ENCODE results near the gene WBP1.
"Not testable (repeated sequence)": the region's sequence is repeated elsewhere in the genome, so short reads cannot be mapped to it uniquely, and the experiment has no call there.

The WBP1 gene

GRCh38 chr2:74457129-74457548, 1.1 kb upstream of the WBP1 start:
- DNase-seq: no peak

GRCh38 chr2:74457549-74458131, 598 bp upstream of the WBP1 start:
- DNase-seq: peak; percentile 35

- no peak for DNase-seq
Measured at GRCh38 chr2:74458938-74459363, 713 bp downstream of the WBP1 start.

- not testable (repeated sequence) for DNase-seq
Measured at GRCh38 chr2:74459503-74460118, 1.4 kb downstream of the WBP1 start.

GRCh38 chr2:74460187-74460586, 1.9 kb downstream of the WBP1 start:
- DNase-seq: not testable (repeated sequence)

GRCh38 chr2:74461187-74462053, 3.2 kb downstream of the WBP1 start:
- DNase-seq: no peak

- DNase-seq: no peak
Measured at GRCh38 chr2:74462054-74462785, 4.0 kb downstream of the WBP1 start.

- DNase-seq: no peak
Measured at GRCh38 chr2:74462786-74463105, 4.5 kb downstream of the WBP1 start.

GRCh38 chr2:74464406-74464805, 6.2 kb downstream of the WBP1 start:
- DNase-seq: no peak

GRCh38 chr2:74470742-74471141, 12.5 kb downstream of the WBP1 start:
- DNase-seq: not testable (repeated sequence)

- no peak for DNase-seq
Measured at GRCh38 chr2:74471332-74472065, 13.3 kb downstream of the WBP1 start.

- DNase-seq: peak; percentile 96
Measured at GRCh38 chr2:74472086-74472944, 14.1 kb downstream of the WBP1 start, which contains the start of gene MRPL53. Gene MRPL53, minus strand, starts transcription at chr2:74472680. Its CDS starts 20 bp downstream, at chr2:74472660.

GRCh38 chr2:74472945-74473258, 14.7 kb downstream of the WBP1 start:
- no peak for DNase-seq

- DNase-seq: no peak
Measured at GRCh38 chr2:74474481-74474880, 16.2 kb downstream of the WBP1 start.

GRCh38 chr2:74474899-74475298, 16.7 kb downstream of the WBP1 start:
- DNase-seq: no peak

GRCh38 chr2:74481431-74481830, 23.2 kb downstream of the WBP1 start:
- DNase-seq: no peak

GRCh38 chr2:74481961-74482800, 23.9 kb downstream of the WBP1 start:
- peak; percentile 47 for DNase-seq

- DNase-seq: peak; percentile 93
Measured at GRCh38 chr2:74482801-74483674, 24.8 kb downstream of the WBP1 start, which contains the start of the genes CCDC142 and TTC31. Gene CCDC142, minus strand, starts transcription at chr2:74482998. Its CDS starts 161 bp downstream, at chr2:74482837. Gene TTC31, plus strand, starts transcription at chr2:74483081. Its CDS starts 15 bp downstream, at chr2:74483096.

GRCh38 chr2:74483675-74484164, 25.5 kb downstream of the WBP1 start:
- DNase-seq: not testable (repeated sequence)
